GM21717 (cell line): ENCODE data around the gene TNIK.
"Not testable (repeated sequence)": the region's sequence is repeated elsewhere in the genome, so short reads cannot be mapped to it uniquely, and the experiment has no call there.

ENCODE experiments used
- ATAC-seq: cut with Tn5 transposase; IDR thresholded peaks from one replicate; pipeline ENCODE4 v1.9.1; 2021; ENCODE audit warnings: mild to moderate bottlenecking, moderate library complexity; ENCODE audit not compliant: unreplicated experiment

The TNIK gene

GRCh38 chr3:171469376-171469775, 9.2 kb upstream of the TNIK start:
- ATAC-seq: no peak

GRCh38 chr3:171468296-171468906, 8.2 kb upstream of the TNIK start:
- ATAC-seq: no peak

GRCh38 chr3:171465763-171466162, 5.6 kb upstream of the TNIK start:
- ATAC-seq: no peak

GRCh38 chr3:171464462-171464861, 4.3 kb upstream of the TNIK start:
- no peak for ATAC-seq

GRCh38 chr3:171462224-171462623, 2.0 kb upstream of the TNIK start:
- ATAC-seq: no peak

GRCh38 chr3:171461525-171461917, 1.3 kb upstream of the TNIK start:
- ATAC-seq: no peak

GRCh38 chr3:171460725-171461524, 720 bp upstream of the TNIK start:
- peak; percentile 40 for ATAC-seq

GRCh38 chr3:171459137-171459941, 866 bp downstream of the TNIK start:
- ATAC-seq: no peak

GRCh38 chr3:171458864-171459136, 1.4 kb downstream of the TNIK start:
- ATAC-seq: no peak

GRCh38 chr3:171458071-171458863, 1.9 kb downstream of the TNIK start:
- no peak for ATAC-seq

- no peak for ATAC-seq
These were observed 2.6 kb downstream of the TNIK start for GRCh38 chr3:171457607-171458061.

- ATAC-seq: no peak
These were observed 3.2 kb downstream of the TNIK start for GRCh38 chr3:171456765-171457606.

- ATAC-seq: no peak
These were observed 4.3 kb downstream of the TNIK start for GRCh38 chr3:171455603-171456550.

GRCh38 chr3:171454041-171454440, 6.2 kb downstream of the TNIK start:
- no peak for ATAC-seq

- ATAC-seq: no peak
These were observed 6.9 kb downstream of the TNIK start for GRCh38 chr3:171453180-171453886.

GRCh38 chr3:171452328-171452727, 7.9 kb downstream of the TNIK start:
- ATAC-seq: no peak

- no peak for ATAC-seq
These were observed 8.3 kb downstream of the TNIK start for GRCh38 chr3:171451915-171452314.

GRCh38 chr3:171447579-171447891, 12.7 kb downstream of the TNIK start:
- ATAC-seq: not testable (repeated sequence)
